GM23248 (cell line): Measurements from ENCODE around the gene NR3C2. TPM values are rescaled to one million over a fixed set of nuclear protein-coding genes. Genes with fewer than 3 reads are reported as not detected.

Experiments
- DNase-seq: peaks from one replicate; pipeline ENCODE4 v3.0.0-alpha.2; 2015
- H2AFZ ChIP-seq: fragments of 200-600 bp; sonication (generic); 2 replicates; pipeline ENCODE4 v1.6.1; 2016; ENCODE audit warnings: antibody characterized with exemption
- H3F3A ChIP-seq: fragments of 200-600 bp; sonication (generic); 2 replicates; pipeline ENCODE4 v1.6.1; 2016; ENCODE audit warnings: mild to moderate bottlenecking, antibody characterized with exemption, mixed run types; ENCODE audit not compliant: insufficient read depth
- H3K27ac ChIP-seq: fragments of 200-600 bp; sonication (generic); 2 replicates; pipeline ENCODE4 v1.5.1; 2016; ENCODE audit warnings: mild to moderate bottlenecking
- H3K27me3 ChIP-seq: fragments of 200-600 bp; sonication (generic); replicated peaks from 2 replicates; pipeline ENCODE4 v1.6.1; 2016; ENCODE audit warnings: mild to moderate bottlenecking; ENCODE audit not compliant: insufficient read depth
- H3K36me3 ChIP-seq: fragments of 200-600 bp; sonication (generic); 2 replicates; pipeline ENCODE4 v1.6.1; 2016; ENCODE audit warnings: low read depth, mild to moderate bottlenecking
- H3K4me1 ChIP-seq: fragments of 200-600 bp; sonication (generic); 2 replicates; pipeline ENCODE4 v1.6.1; 2016; ENCODE audit warnings: mild to moderate bottlenecking; ENCODE audit not compliant: insufficient read depth
- H3K4me2 ChIP-seq: fragments of 200-600 bp; sonication (generic); one replicate; pipeline ENCODE4 v1.6.1; 2016; ENCODE audit warnings: mild to moderate bottlenecking; ENCODE audit not compliant: unreplicated experiment
- H3K4me3 ChIP-seq: fragments of 200-600 bp; sonication (generic); 2 replicates; pipeline ENCODE4 v1.5.1; 2016; ENCODE audit warnings: mild to moderate bottlenecking
- H3K79me2 ChIP-seq: fragments of 200-600 bp; sonication (generic); 2 replicates; pipeline ENCODE4 v1.6.1; 2016; ENCODE audit warnings: mild to moderate bottlenecking; ENCODE audit not compliant: insufficient read depth
- H3K9ac ChIP-seq: fragments of 200-600 bp; sonication (generic); 2 replicates; pipeline ENCODE4 v1.6.1; 2016; ENCODE audit warnings: mild to moderate bottlenecking
- H3K9me2 ChIP-seq: fragments of 200-600 bp; sonication (generic); 2 replicates; pipeline ENCODE4 v1.6.1; 2016; ENCODE audit warnings: mixed run types, mild to moderate bottlenecking, moderate library complexity; ENCODE audit not compliant: insufficient read depth
- H3K9me3 ChIP-seq: fragments of 200-600 bp; sonication (generic); one replicate; pipeline ENCODE4 v1.6.1; 2017; ENCODE audit warnings: low read depth
- H4K20me1 ChIP-seq: fragments of 200-600 bp; sonication (generic); 2 replicates; pipeline ENCODE4 v1.6.0; 2016; ENCODE audit not compliant: insufficient read depth
- EZH2 ChIP-seq: fragments of 200-600 bp; sonication (generic); IDR thresholded peaks from 2 replicates; pipeline ENCODE4 v1.6.1; 2018; ENCODE audit warnings: antibody characterized with exemption, mild to moderate bottlenecking; ENCODE audit not compliant: insufficient read depth, poor library complexity, severe bottlenecking
- EZH2phosphoT487 ChIP-seq: fragments of 200-600 bp; sonication (generic); IDR thresholded peaks from 2 replicates; pipeline ENCODE4 v1.6.1; 2018; ENCODE audit warnings: antibody characterized with exemption, moderate library complexity, mild to moderate bottlenecking, low read depth; ENCODE audit not compliant: insufficient read depth
- WGBS, 2 experiments: methylation state at CpG; one replicate each; pipeline ENCODE4 v1.1.6; 2015 to 2017; ENCODE audit warnings: low lambda C conversion rate in 2 of 2, low coverage in 1 of 2; ENCODE audit errors: missing lambda C conversion rate in 2 of 2; 5-methylcytosine and 5-hydroxymethylcytosine counted together
- in situ Hi-C: fragments of 300-500 bp; cut with MboI; formaldehyde crosslinking; loops from 2 replicates; pipeline ENCODE4 v1.15.0; 2020
- polyA plus RNA-seq: library from polyadenylated mRNA; unstranded; fragments of >200 nt; fragmentation: Nextera tagmentation; extraction: Ambion mirVana; gene quantifications from 2 replicates; pipeline ENCODE4 v1.2.1, GENCODE V29; 2016
- total RNA-seq: library from RNA; depleted of rRNA; stranded (reverse); fragments of >200 nt; shearing (Covaris generic); gene quantifications from 2 replicates; pipeline ENCODE4 v1.2.3, GENCODE V29; 2014

The NR3C2 gene
- total and polyA plus RNA-seq, 2 experiments from 2014 or later, result 0.04 TPM; not detected in 1

DNA sequence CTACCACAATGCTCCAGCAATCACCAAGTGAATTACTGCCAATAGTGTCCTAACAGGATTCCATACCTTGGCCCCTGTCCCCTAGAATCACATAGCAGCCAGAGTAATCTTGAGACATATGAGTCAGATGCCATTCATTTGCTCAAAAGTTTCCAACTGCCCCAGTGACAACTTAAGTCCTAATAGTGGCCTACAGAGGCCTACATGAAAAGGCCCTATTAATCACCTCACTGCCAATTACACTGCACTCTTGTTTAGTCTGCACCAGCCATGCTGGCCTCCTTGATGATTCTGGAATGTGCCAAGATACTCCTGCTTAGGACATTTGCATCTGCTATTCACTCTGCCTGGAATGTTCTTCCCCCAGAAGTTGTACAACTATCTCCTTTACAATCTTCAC, 130.7 kb downstream of the NR3C2 start:
- H3K9me2 ChIP-seq, result no peaks in the 10 kb centered on the region
- no peak for DNase-seq
- H3K9me3 ChIP-seq, result no peaks in the 10 kb centered on the region
- H4K20me1 ChIP-seq, result no peaks in the 10 kb centered on the region
- no peaks in the 10 kb centered on the region for H3K4me1 ChIP-seq
- no peaks in the 10 kb centered on the region for H3K79me2 ChIP-seq
- no peaks in the 10 kb centered on the region for H3F3A ChIP-seq
- H3K9ac ChIP-seq, result no peak overlapping the region
- no peak overlapping the region for H3K4me3 ChIP-seq
- H3K36me3 ChIP-seq, result no peaks in the 10 kb centered on the region
- no peaks in the 10 kb centered on the region for H3K27me3 ChIP-seq
- H3K27ac ChIP-seq, result no peak overlapping the region
- H2AFZ ChIP-seq, result no peak overlapping the region
- in situ Hi-C loops, result no loop called here
- no peak overlapping the region for H3K4me2 ChIP-seq
- TF ChIP-seq EZH2, result no peak
- TF ChIP-seq EZH2phosphoT487, result no peak

DNA sequence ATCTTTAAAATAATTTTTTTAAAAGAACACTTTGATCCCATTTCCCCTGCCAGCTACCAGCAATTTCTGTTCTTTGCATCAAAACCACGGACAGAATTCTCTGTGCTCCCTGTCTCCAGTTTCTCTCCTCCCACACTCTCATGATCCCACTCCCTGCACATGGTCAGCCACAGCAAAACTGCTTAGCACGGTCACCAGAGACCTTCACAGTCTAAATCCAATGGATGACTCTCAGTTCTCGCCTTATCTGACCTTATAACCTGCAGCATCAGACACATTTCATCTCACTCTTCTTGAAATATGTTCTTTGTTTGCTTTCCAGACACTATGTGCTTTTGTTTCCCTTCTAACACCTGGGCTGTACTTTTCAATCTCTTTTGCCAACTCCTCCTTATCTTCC, 131.5 kb downstream of the NR3C2 start:
- no peaks in the 10 kb centered on the region for H3K4me1 ChIP-seq
- no peaks in the 10 kb centered on the region for H3K79me2 ChIP-seq
- H3F3A ChIP-seq, result no peaks in the 10 kb centered on the region
- H2AFZ ChIP-seq, result no peak overlapping the region
- H3K4me3 ChIP-seq, result no peak overlapping the region
- H3K27ac ChIP-seq, result no peak overlapping the region
- no peaks in the 10 kb centered on the region for H3K9me2 ChIP-seq
- H3K27me3 ChIP-seq, result no peaks in the 10 kb centered on the region
- no peaks in the 10 kb centered on the region for H4K20me1 ChIP-seq
- TF ChIP-seq EZH2phosphoT487 (no peak), EZH2 (no peak)
- no peaks in the 10 kb centered on the region for H3K9me3 ChIP-seq
- H3K9ac ChIP-seq, result no peak overlapping the region
- H3K36me3 ChIP-seq, result no peaks in the 10 kb centered on the region
- H3K4me2 ChIP-seq, result no peak overlapping the region
- in situ Hi-C loops, result no loop called here
- WGBS, 2 experiments, result 39 to 44% methylated on average over 3 of the region's 3 CpGs
- DNase-seq, result no peak

DNA sequence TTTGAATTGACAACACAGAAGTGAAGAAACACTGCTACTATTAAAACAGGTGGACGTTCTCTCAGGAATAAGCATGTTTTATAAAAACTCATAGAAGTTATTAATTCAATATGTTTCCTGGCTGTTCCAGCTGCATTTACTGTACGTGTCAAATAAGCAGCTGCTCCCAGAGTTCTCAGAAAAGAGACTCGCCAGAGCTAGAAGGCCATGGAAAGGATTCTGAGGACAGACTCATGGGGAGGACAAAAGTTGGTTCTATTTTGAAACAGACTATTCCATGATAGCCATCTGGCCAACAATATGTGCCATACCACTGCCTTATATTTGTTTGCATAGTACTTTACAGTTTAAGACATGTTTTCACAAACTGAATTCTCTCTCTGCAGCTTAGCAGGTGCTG, 136.5 kb downstream of the NR3C2 start:
- TF ChIP-seq EZH2, result no peak
- TF ChIP-seq EZH2phosphoT487, result no peak

DNA sequence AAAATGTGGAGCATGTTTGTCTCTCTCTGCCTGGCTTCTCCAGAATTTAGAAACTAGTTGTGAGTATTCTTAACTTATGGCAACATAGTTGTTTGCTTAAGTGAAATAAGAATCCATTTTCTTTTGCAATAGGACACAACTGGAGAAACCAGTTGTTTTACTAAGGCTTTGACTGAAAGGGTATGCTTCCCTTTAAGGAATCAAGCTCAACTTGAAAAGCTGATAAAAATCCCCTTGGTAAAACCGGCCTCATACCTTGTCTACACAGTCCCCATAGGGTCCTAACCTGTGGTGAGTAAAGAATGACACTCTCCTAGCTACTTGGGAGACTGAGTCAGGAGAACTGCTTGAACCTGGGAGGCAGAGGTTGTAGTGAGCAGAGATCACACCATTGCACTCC, 139.8 kb downstream of the NR3C2 start:
- TF ChIP-seq EZH2 (no peak), EZH2phosphoT487 (no peak)
- H3K27me3 ChIP-seq, result no peaks in the 10 kb centered on the region
- H3K4me1 ChIP-seq, result no peaks in the 10 kb centered on the region
- H2AFZ ChIP-seq, result no peak overlapping the region
- in situ Hi-C loops, result no loop called here
- H3K36me3 ChIP-seq, result no peaks in the 10 kb centered on the region
- H3K79me2 ChIP-seq, result no peaks in the 10 kb centered on the region
- no peaks in the 10 kb centered on the region for H3K9me2 ChIP-seq
- no peaks in the 10 kb centered on the region for H3F3A ChIP-seq
- WGBS, 2 experiments, result 13 to 17% methylated on average over 1 of the region's 1 CpG
- no peaks in the 10 kb centered on the region for H4K20me1 ChIP-seq
- H3K27ac ChIP-seq, result no peak overlapping the region
- H3K4me2 ChIP-seq, result no peak overlapping the region
- no peaks in the 10 kb centered on the region for H3K9me3 ChIP-seq
- DNase-seq, result no peak
- no peak overlapping the region for H3K4me3 ChIP-seq
- no peak overlapping the region for H3K9ac ChIP-seq

More for the DNA sequence above, 136.5 kb downstream of the NR3C2 start:
- no peak for DNase-seq
- H3K36me3 ChIP-seq, result no peaks in the 10 kb centered on the region
- no peak overlapping the region for H2AFZ ChIP-seq
- H4K20me1 ChIP-seq, result no peaks in the 10 kb centered on the region
- no peak overlapping the region for H3K4me3 ChIP-seq
- no peaks in the 10 kb centered on the region for H3K9me2 ChIP-seq
- no peaks in the 10 kb centered on the region for H3K4me1 ChIP-seq
- H3K9ac ChIP-seq, result no peak overlapping the region
- H3K27me3 ChIP-seq, result no peaks in the 10 kb centered on the region
- in situ Hi-C loops, result no loop called here
- H3K79me2 ChIP-seq, result no peaks in the 10 kb centered on the region
- 11 to 20% methylated on average over 3 of the region's 3 CpGs for WGBS, 2 experiments
- H3F3A ChIP-seq, result no peaks in the 10 kb centered on the region
- H3K27ac ChIP-seq, result no peak overlapping the region
- H3K4me2 ChIP-seq, result no peak overlapping the region
- no peaks in the 10 kb centered on the region for H3K9me3 ChIP-seq

DNA sequence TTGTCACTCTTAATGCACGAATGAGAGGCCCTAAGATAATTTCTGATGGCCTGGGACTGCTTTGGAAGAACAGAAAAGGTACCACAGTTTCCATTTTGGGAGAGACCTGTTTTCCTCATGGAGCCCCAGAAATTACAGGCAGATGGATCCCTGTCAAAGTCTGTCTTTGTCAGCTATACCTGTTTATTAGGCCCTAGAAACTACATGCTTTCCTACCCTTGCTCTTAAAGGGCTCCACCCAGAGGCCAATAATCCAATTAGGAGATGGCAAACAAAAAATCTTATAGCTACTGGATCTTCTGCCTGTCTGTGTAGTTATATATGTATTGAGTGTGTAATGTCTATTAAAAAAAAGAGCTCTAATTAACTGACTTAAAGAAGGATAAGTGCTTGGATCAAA, 141.3 kb downstream of the NR3C2 start:
- H3K4me2 ChIP-seq, result no peak overlapping the region
- WGBS, 2 experiments, result 17% methylated on average over 1 of the region's 1 CpG
- H3K27ac ChIP-seq, result no peak overlapping the region
- H3K4me1 ChIP-seq, result no peaks in the 10 kb centered on the region
- in situ Hi-C loops, result no loop called here
- no peaks in the 10 kb centered on the region for H3K79me2 ChIP-seq
- no peaks in the 10 kb centered on the region for H3K36me3 ChIP-seq
- no peak overlapping the region for H2AFZ ChIP-seq
- TF ChIP-seq EZH2phosphoT487, result no peak
- no peak for TF ChIP-seq EZH2
- H4K20me1 ChIP-seq, result no peaks in the 10 kb centered on the region
- H3F3A ChIP-seq, result no peaks in the 10 kb centered on the region
- no peak overlapping the region for H3K4me3 ChIP-seq
- DNase-seq, result no peak
- no peaks in the 10 kb centered on the region for H3K9me2 ChIP-seq
- H3K27me3 ChIP-seq, result no peaks in the 10 kb centered on the region
- H3K9ac ChIP-seq, result no peak overlapping the region
- H3K9me3 ChIP-seq, result no peaks in the 10 kb centered on the region
